ENCODE data around the gene MCM3AP.
"Not testable (repeated sequence)": the region's sequence is repeated elsewhere in the genome, so short reads cannot be mapped to it uniquely, and the experiment has no call there.

The MCM3AP gene

DNA sequence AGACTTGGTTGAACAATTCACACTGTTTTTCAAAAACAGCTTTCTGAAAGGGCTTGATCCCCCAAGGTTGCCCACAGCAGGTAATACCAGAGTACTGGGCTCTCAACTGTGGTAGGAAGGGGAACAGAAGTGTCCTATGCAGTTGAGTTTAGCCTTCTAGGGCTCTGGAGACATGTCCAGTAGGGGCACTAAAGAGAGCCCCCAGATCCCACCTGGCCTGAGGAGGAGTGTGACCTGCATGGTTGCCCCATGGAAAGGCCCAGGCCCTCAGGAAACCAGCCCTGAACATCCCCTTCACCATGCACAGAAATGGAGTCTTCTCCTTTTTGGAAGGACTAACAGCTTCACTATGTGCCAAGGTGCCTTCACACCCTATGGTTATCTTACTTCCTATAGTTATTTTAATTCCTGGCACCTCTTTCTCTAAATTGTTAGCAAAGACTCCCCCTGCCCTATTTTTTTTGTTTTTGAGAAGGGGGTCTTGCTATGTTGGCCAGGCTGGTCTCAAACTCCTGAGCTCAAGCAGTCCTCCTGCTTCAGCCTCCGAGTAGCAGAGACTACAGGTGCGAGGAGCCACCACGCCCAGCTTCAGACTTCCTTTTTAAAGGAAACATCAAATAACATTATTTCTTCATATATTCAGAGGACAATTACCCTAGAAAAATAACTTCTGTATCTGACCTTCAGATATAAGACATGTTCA lies 40.0 kb downstream of the MCM3AP start:
- no peak for DNase-seq (ENCODE audit: low read depth in 4 of 4, low spot score in 1 of 4)

DNA sequence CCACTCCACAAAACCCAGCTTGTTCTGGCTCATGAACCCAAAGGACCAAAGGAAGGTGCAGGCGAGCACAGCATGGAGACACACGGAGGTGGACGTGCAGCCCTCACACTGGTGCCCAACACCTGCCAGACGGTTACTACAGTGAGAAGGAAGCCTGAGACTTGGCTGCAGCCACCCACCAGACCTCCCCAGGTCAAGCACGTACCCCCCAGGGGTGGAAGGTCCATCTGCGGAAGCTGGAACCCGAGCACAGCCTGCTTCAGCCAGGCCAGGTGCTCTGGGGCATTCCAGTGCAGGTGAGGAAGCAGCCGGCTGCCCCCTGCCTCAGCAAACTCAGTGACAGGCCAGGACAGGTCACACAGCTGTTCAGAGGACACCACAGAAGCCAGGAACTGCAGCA lies 40.8 kb downstream of the MCM3AP start:
- DNase-seq (ENCODE audit: low read depth in 4 of 4, low spot score in 1 of 4) = no peak

DNA sequence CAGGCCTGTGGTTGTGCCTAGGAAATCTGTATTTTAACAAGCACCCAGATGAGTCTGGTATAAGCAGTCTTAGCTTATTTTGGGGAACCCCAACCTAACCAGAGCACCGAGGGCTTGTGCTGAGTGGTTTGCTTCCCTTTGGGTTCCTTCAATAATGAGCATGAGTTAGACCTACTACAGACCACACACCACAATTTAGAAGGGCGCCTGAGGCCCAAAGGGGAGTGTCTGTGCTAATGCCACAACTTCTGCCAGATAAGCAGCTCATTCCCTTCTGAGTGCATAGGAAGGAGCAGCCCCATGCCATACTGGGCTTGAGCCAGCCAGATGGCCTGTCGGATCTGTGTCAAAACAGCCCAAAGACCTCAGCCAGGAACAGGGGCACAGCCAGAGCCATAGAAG lies 41.5 kb downstream of the MCM3AP start:
- DNase-seq (ENCODE audit: low read depth in 4 of 4, low spot score in 1 of 4) = no peak

DNA sequence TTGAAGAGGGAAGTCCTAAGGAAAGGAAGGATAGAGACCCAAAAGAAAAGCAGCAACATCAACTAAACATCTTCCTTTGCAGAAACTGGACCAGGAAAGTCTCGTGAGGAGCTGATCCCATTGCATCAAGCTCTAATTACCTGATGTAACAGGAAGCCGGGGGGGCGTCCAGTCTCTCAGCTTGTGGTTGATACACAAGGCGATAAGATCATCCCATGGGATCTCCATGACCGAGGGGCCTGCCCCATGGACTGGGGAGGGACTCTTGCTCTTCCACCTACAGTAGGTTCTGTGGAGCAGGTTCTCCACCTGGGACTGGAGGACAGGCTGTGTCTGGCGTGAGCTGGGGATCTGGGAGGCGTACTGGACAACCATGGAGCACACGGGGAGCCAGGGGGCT lies 42.1 kb downstream of the MCM3AP start:
- no peak for DNase-seq (ENCODE audit: low read depth in 4 of 4, low spot score in 1 of 4)

DNA sequence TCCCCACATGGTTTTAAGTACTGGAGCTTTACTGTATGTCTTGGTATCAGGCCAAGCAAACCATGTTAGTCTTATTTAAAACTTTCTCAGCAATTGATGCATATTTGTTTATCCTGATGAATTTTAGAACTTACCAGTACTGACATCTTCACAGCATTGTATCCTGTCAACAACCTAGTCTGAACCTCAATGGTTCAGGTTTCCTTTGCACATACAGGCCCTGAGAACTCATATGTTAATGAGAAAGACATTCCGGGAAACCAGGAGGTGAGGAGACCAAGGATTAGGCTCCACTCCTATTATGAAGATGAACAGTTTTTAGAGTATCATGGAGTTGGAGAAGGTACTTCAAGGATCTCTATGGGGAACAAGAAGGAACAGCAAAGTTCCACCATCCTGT lies 43.8 kb downstream of the MCM3AP start:
- DNase-seq (ENCODE audit: low read depth in 4 of 4, low spot score in 1 of 4) = not testable (repeated sequence)

DNA sequence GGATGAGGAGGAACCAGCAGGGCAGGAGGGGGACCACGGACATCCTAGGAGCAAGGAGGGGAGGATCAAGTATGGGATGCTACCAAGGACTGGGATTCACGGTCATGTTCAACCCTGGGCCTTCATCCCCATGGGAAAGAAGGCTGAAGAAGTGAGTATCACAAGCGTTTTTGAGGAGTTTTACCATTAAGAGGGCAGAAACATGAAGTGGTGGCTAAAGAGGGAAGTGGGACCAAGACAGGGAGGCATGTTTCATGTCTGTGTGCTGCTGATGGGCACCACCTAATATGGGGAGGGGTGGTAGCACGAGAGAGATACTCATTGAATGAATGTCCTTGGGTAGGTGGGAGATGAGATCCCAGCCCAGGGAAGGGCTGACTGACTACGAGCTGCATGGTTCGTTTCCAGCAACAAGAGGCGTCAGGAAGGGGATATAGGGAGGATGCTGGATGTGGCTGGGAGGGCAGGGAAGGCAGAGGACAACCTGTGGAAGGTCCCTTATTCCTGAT lies 45.5 kb downstream of the MCM3AP start:
- DNase-seq (ENCODE audit: low read depth in 4 of 4, low spot score in 1 of 4) = no peak

DNA sequence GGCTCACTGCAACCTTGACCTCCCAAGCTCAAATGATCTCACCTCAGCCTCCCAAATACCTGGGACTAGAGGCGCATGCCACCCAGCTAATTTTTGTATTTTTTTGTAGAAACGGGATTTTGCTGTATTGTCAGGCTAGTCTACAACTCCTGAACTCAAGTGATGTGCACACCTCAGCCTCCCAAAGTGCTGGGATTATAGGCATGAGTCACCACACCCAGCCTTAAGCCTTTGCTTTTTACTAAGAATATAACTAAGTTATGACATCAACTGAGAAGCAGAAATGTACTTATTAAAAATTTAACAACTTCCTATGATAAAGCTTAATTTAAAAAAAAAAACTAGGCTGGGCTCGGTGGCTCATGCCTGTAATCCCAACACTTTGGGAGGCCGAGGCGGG lies 47.9 kb downstream of the MCM3AP start:
- no peak for DNase-seq (ENCODE audit: low read depth in 4 of 4, low spot score in 1 of 4)

DNA sequence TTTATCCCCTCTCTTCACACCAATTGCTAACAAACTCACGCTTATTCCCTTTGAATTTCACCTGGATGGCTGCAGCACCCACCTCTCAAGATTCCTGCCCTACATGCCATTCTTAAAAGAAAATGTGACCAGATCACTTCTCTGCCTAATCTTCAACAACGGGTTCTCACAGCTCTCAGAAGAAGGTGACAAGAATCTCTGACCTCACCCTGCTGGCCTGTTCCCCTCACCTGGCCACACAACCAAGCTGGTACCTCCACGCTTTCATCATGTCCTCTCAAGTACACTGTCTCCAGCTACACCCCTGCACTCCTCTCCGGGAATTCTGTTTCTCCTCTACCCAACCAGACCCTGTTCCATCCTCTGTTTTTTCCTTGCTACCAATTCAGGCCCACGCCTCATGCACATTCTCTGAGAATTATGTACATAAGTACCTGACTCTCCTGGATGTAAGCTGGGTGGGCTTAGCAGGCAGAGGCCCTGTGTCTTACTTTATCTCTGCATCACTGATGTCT lies 50.9 kb downstream of the MCM3AP start:
- DNase-seq (ENCODE audit: low read depth in 4 of 4, low spot score in 1 of 4) = no peak

DNA sequence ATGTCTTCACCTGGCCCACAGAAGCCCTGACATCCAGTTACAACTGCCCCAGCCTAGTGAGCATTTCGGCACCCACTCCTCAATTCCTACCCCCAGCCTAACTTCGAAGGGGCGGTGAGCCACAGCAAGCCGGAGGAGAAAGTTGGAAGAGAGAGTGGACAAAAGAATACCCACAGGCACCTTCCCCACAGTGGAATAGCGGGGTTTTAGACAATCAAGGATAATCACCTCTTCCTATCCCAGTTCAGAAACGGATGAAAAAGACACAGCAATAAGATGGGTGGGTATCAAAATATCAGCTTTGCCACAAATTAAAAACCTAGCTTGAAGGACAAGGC lies 55.5 kb downstream of the MCM3AP start:
- no peak for DNase-seq (ENCODE audit: low read depth in 4 of 4, low spot score in 1 of 4)

DNA sequence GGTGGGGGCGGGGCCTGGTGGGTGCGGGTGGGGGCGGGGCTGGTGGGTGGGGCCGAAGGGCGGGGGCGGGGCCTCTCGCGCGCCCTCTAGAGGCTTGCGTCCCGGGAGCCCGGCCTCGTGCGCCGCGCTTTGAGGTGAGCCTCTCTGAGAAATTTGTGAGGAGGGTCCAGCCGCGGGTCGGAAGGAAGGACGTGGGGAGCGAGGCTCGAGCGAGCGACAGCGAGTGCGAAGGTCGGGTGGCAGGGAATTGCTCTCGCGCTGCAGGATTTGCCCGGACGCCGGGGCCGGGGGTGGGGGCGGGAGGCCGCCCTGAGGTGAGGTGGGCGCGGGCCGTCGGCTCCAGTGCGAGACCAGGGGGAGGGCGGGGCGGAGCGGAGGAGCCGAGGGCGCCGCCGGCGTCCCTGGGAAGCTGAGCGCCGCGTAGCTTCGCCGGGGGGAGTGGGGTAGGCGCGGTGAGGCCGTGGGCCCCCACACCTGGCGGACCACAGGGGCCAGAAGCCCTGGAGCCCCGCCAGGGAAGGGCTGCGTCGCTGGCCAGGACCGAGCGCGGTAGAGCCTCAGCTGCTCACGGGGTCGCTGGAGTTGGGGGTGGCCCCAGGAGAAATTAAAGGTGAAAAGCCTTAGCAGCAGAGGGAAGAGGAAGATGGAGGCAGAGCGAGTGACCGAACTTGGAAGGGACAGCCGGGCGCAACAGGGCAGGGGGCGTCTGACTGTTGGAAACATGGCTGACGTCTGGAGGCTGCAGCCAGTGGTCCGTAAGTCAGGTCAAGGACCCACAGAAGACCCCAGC lies 56.1 kb downstream of the MCM3AP start:
- DNase-seq (ENCODE audit: low read depth in 4 of 4, low spot score in 1 of 4) = peak in 1 of 4 experiments; percentile 25

DNA sequence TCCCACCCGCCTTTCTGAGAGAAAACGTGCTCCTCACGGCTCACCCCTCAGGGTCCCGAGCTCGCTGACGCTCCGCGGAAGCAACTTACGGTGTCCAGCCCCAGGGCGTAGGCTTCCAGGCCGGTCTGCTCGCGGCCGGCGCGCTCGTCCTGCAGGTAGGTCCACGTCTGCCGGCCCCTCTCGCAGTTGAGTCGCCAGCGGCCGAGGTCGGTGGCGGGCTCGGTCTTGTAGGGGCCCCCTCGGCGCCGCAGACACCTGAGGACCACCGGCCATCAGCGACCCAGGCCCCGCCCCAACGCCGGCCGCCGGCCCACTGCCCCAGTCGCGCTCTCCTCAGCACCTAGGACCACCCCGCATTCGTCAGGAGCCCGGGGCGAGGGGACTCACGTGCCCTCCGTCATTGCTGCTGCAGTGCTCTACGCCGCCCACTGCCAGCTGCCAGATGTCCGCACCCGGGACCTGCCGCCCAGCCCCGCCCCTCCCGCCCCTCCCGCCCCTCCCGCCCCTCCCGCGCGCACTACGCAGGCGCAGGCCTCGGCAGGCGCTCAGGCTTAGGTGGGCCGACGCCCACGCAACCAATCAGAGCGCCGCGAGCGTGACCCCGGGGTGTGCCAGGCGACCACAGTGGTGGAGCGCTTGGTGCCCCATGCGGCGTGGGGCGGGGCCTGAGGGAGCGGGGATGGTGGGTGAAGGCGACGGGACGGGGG lies 56.9 kb downstream of the MCM3AP start, which contains the start of gene LSS:
Gene LSS, minus strand, starts transcription at position 430 of the 707 bp plus-strand sequence. Its CDS starts 29 bp downstream, at position 401.
- peak; percentile 86 to 96 (median 94) for DNase-seq (ENCODE audit: low read depth in 4 of 4, low spot score in 1 of 4)

DNA sequence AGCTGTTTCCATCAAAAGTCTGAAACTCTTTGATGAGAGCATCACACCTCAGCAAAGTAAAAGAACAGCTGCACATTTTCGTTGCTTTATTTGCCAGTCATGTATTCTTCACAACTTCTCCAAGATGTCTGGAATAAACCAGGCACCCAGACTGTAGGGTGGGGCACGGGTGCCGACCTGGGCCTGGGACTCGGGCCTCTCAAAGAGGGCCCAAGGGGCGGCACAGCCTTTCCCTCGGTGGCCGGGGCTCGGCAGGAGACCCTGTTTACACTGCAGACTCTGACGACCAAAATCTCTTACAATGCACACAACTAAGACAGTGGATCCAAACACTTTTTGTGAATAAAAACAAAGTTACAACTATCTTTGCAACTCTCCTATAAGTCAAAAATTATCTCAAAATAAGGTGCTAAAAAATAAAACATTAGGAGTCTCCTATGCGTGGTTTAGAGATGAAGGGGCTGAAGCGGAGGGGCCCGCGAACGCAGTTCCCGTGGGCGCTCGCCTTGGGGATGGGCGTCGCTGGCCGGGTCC lies 57.5 kb downstream of the MCM3AP start:
- DNase-seq (ENCODE audit: low read depth in 4 of 4, low spot score in 1 of 4) = no peak

DNA sequence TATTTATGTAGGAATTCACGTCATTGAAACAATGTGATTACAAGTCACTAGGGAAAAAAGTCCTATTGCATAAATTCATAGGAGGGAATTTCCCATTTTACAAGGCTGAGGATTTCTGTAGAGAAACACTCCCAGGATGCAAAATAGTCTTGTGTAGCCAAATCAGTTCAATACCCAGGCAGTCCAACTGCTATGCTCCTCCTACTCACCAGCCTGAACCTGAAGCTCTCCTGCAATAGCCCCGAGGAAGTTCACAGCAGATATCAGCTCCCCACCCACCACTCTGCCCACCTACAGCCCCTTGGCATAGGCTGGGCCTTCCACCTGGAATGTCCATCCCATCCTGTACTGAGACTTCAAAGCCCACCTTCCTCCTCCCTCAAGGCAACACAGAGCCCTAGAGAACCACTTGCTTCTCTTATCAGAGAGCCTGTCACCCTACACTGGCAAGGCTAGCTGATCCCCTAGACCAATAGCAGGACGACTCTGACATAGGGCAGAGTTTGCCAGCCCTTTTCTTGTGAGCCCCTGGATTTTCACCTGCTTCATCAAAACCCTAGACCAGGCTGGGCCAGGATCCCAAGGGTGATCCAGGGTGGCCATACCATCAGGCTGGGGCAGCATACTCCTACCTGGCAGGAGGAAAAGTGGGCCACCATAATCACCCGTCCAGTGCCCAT lies 58.4 kb downstream of the MCM3AP start:
- DNase-seq (ENCODE audit: low read depth in 4 of 4, low spot score in 1 of 4) = no peak

DNA sequence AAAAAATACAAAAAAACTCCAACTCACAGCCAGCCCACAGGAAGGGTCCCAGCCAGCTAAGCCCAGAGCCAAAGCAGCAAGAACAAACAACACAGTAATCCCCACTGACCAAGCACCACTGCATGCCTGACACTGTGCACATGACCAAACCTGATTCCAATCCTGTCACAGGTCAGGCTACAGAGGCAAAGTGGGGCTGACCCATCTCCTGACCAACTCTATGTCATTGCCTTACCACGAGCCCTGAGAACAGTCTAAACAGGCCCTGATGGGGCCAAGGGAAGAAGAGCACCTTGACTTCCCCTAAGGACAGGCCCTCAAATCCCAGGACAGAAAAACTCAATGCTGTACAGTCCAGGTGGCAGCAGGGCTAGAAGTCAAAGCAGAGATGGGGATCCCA lies 59.3 kb downstream of the MCM3AP start:
- DNase-seq (ENCODE audit: low read depth in 4 of 4, low spot score in 1 of 4) = no peak

DNA sequence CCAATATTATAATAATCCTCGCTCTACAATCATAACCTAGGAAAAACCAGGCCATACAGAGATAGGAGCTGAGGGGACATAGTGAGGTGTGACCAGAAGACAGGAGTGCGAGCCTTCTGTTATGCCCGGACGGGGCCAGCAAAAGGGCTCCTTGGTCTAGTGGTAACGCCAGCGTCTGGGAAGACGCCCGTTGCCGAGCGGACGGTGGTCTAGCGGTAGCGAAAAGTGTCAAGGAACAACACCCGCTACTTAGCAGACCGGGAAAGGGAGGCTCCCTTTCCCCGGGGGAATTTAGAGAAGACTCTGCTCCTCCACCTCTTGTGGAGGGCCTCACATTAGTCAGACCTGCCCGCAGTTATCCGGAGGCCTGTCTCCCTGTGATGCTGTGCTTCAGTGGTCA lies 61.8 kb downstream of the MCM3AP start:
- not testable (repeated sequence) for DNase-seq (ENCODE audit: low read depth in 4 of 4, low spot score in 1 of 4)

DNA sequence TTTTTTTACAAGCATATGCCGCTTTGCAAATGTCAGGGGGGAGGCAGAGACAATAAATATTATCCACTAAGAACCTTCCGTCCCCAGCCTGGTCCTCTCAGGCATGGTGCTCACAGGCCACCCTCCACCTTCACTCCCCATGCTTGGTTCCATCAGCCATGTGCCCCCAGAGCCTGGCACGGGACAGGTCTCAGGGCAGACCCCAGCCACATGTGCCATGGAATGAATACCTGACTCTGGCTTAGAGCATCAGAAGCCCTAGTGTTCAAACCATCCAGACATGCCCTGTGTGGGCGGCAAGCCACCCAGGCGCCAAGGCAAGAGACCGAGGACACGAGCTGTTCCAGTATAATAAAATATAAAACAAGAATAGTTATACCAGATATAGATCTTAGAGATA lies 62.2 kb downstream of the MCM3AP start:
- no peak for DNase-seq (ENCODE audit: low read depth in 4 of 4, low spot score in 1 of 4)

DNA sequence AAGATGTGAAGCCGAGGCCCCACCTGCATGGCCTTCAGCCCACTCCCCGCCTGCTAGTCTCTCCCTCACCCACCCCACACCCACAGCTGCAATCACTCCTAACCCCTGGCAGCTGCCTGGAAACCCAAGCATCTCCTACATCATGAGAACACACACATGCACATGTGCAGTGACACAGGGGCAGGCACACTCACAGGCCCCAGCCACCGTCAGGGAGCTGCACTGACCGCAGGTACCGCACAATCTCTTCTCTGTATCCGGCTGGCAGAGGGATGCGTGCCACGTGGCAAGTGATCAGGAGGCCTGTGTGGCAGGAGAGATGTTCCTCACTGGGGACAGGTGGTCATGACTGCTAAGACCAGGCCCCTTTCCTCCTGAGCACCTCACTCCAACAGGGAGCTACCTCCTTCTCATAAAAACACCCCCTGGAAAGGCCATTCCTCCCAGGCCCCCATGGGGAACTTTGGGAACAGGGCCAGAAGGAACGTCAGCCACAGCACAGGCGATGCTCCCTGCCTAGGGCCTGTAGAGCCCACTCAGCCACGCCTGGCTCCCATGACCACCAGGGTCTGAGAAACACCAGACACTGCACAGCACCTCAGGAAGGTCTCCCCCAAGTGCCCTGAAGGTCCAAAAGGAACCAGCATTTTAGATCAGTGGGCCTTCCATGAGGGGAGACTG lies 62.8 kb downstream of the MCM3AP start:
- DNase-seq (ENCODE audit: low read depth in 4 of 4, low spot score in 1 of 4) = no peak

DNA sequence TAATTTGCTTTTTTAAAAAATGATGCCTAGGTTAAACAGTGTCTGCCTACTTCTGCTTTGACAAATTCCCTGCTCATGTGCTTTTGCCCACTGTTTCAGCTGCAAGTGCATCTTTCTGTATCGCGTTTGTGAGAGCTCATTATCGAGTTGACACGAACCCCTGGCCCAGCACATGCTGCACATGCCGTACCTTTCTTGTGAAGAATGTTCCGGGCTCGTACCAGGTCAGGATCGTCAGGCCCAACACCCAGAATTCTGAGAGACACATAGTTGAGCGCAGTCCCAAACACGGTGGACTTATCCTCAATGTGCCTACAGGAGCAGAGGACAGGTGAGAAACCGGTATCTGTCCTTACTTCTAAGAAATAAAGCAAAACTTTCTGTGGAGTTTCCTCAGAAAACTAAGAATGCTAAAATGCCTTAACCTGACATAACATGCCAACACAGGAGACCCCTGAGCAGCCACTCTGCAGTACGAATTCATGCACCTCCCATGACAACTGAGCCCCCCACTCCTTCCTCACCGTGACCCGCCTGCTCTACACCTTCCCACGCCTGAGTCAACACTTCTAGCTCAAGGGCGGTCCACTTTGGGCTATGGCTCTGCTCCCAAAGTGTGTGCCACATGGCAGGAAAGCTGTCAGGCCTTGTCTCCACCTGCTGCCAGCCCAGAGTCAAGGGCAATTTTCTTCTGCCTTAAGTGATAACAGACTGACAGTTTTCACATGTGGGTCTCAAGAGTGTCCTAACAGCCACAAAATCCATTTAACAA lies 63.6 kb downstream of the MCM3AP start:
- no peak for DNase-seq (ENCODE audit: low read depth in 4 of 4, low spot score in 1 of 4)

DNA sequence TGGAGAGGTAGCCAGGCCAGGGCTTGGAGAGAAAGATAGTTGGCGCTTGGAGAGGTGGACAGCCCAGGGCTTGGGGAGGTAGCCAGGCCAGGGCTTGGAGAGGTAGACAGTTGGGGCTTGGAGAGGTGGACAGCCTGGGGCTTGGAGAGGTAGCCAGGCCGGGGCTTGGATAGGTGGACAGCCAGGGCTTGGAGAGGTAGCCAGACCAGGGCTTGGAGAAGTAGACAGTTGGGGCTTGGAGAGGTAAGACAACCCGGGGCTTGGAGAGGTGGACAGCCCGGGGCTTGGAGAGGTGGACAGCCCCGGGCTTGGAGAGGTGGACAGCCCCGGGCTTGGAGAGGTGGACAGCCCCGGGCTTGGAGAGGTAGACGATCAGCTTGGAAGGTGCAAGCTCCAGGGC lies 64.6 kb downstream of the MCM3AP start:
- no peak for DNase-seq (ENCODE audit: low read depth in 4 of 4, low spot score in 1 of 4)
